HUES6 (cell line): Measurements from ENCODE around the gene C2CD2.

Source experiments
- H3K27ac ChIP-seq: 2 replicates; pipeline ENCODE4 v1.7.0; 2013; ENCODE audit warnings: low read depth, mild to moderate bottlenecking, low read length, inconsistent platforms
- H3K27me3 ChIP-seq: 2 replicates; pipeline ENCODE4 v1.6.1; 2013; ENCODE audit warnings: low read length; ENCODE audit not compliant: control insufficient read depth, insufficient read depth
- H3K36me3 ChIP-seq: 2 replicates; pipeline ENCODE4 v1.6.1; 2013; ENCODE audit warnings: low read length; ENCODE audit not compliant: control insufficient read depth, insufficient read depth
- H3K4me1 ChIP-seq: 2 replicates; pipeline ENCODE4 v1.6.1; 2013; ENCODE audit warnings: low read length; ENCODE audit not compliant: control insufficient read depth, insufficient read depth
- H3K4me3 ChIP-seq: 2 replicates; pipeline ENCODE4 v1.5.1; 2013; ENCODE audit warnings: low read depth, low read length
- H3K9ac ChIP-seq: one replicate; pipeline ENCODE4 v1.6.1; 2013; ENCODE audit warnings: mild to moderate bottlenecking, low read length
- H3K9me3 ChIP-seq: 2 replicates; pipeline ENCODE4 v1.6.1; 2013; ENCODE audit warnings: low read depth, low read length; ENCODE audit not compliant: control insufficient read depth, insufficient read depth

Gene C2CD2

GRCh38 chr21:41989698-41990097 lies 35.9 kb upstream of the C2CD2 start:
- Histone ChIP-seq H3K4me3 (no peak overlapping the region), H3K27me3 (no peaks in the 10 kb centered on the region), H3K27ac (no peak overlapping the region), H3K4me1 (no peaks in the 10 kb centered on the region), H3K36me3 (peaks cover 40% of the 10 kb centered on the region), H3K9ac (no peak overlapping the region), H3K9me3 (0 out of 2 replicates have a peak, but pooled peaks cover 3% of the 10 kb centered on the region)

- H3K27me3 ChIP-seq = no peaks in the 10 kb centered on the region
- H3K4me3 ChIP-seq = no peak overlapping the region
- H3K4me1 ChIP-seq = no peaks in the 10 kb centered on the region
- H3K9ac ChIP-seq = no peak overlapping the region
- H3K27ac ChIP-seq = no peak overlapping the region
- H3K9me3 ChIP-seq = no peaks in the 10 kb centered on the region
- peaks cover 17% of the 10 kb centered on the region for H3K36me3 ChIP-seq
These were observed 33.5 kb upstream of the C2CD2 start for GRCh38 chr21:41987310-41987709.

DNA sequence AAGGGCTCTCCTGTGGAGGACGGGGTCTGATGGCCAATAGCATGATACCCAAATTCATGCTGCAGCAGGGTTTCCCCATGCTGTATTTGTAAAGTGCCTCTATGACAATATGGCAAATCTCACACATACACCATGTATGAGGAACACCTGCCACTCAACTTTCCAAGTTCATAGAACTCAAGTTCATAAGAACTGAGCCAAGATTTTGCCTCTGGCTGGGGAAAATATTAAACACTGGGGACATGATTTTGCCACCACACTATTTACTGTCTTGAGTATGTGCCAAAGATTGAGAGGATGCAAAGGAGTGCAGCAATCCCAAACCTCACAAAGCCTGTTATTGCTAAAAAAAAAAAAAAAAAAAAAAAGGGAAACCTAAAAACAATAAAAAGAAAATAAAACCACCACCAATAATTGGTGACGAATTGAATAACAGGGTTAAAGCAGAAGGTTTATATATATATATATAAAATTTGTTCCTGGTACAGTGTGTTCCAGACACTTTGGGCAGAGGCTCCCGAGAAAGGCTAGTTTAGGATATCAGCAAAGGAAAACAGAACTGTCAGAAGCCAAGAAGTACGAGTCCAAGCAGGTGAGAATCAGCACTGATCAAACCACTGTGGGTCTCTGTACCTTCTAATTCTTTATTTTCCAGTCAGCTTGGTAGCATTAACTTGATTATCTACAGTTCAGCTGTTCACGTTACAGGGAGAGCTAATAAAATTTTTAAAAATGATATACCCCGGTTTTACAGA lies 32.0 kb upstream of the C2CD2 start:
- H3K36me3 ChIP-seq = peaks cover 2% of the 10 kb centered on the region
- no peak overlapping the region for H3K9ac ChIP-seq
- no peak overlapping the region for H3K27ac ChIP-seq
- H3K4me3 ChIP-seq = no peak overlapping the region
- H3K4me1 ChIP-seq = no peaks in the 10 kb centered on the region
- H3K27me3 ChIP-seq = no peaks in the 10 kb centered on the region
- no peaks in the 10 kb centered on the region for H3K9me3 ChIP-seq

DNA sequence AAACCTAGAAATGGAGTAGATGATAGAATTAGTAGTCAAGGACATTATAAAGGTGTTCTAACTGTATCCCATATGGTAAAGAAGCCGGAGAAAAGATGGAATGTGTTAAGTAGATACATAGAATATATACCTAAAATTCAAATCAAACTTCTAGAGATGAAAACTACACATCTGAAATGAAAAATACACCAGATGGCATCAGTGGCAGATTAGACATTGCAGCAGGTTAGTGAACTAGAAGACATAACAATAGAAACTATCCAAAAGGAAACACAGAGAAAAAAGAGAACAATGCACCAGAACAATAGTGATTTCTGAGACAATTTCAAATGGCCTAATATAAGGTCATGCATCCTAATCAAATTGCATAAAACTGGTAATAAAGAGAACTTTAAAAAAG lies 29.4 kb upstream of the C2CD2 start:
- Histone ChIP-seq H3K27me3 (no peaks in the 10 kb centered on the region), H3K36me3 (no peaks in the 10 kb centered on the region), H3K9me3 (peaks cover 14% of the 10 kb centered on the region), H3K4me3 (no peak overlapping the region), H3K4me1 (no peaks in the 10 kb centered on the region), H3K9ac (no peak overlapping the region), H3K27ac (no peak overlapping the region)

DNA sequence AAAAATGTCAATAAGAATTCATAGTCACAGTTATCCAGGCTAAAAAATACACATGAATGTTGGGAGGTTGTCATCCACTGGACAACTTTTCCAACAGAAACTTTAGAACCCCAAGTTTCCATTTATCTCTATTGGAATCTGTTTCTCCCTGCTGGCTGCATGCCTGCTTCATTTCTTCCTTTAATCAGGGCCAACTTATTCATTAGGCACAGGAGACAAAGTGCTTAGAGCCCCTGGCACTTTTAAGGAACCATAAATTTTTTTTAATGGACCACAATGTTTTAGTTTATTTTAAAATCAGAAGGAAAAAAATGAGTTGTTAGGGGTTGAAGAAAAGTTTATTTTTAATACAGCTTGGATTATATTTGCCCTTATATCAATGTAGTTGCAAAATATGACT lies 26.7 kb upstream of the C2CD2 start:
- Histone ChIP-seq H3K4me3 (no peak overlapping the region), H3K27me3 (no peaks in the 10 kb centered on the region), H3K36me3 (no peaks in the 10 kb centered on the region), H3K4me1 (no peaks in the 10 kb centered on the region), H3K9ac (no peak overlapping the region), H3K9me3 (peaks cover 14% of the 10 kb centered on the region), H3K27ac (no peak overlapping the region)

- no peak overlapping the region for H3K27ac ChIP-seq
- no peaks in the 10 kb centered on the region for H3K27me3 ChIP-seq
- H3K9ac ChIP-seq = no peak overlapping the region
- no peak overlapping the region for H3K4me3 ChIP-seq
- no peaks in the 10 kb centered on the region for H3K4me1 ChIP-seq
- no peaks in the 10 kb centered on the region for H3K36me3 ChIP-seq
- peaks cover 14% of the 10 kb centered on the region for H3K9me3 ChIP-seq
These were observed 26.0 kb upstream of the C2CD2 start for GRCh38 chr21:41979751-41980369.

DNA sequence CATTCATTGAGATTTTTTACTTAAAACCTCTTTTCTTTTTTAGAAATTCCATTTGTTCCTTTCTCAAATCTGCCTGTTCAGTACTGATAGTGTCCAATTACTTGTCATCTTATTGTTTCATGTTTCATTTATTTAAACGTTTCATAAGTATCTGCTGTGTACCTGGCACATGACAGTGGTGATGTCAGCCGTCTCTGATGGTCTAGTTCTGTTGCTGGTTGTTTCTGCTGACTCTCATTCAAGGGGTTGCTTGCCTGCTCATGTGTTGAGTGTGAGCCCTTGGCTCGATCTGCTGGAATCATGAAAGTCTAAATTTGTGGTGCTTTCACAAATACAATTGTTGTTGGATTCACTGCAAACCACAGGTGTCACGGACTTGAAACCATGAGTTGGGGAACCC lies 25.5 kb upstream of the C2CD2 start:
- peaks cover 14% of the 10 kb centered on the region for H3K9me3 ChIP-seq
- no peaks in the 10 kb centered on the region for H3K36me3 ChIP-seq
- H3K4me3 ChIP-seq = no peak overlapping the region
- no peaks in the 10 kb centered on the region for H3K27me3 ChIP-seq
- no peak overlapping the region for H3K9ac ChIP-seq
- H3K4me1 ChIP-seq = peaks cover 1% of the 10 kb centered on the region; the same call in 1 of the 2 replicates
- H3K27ac ChIP-seq = no peak overlapping the region

DNA sequence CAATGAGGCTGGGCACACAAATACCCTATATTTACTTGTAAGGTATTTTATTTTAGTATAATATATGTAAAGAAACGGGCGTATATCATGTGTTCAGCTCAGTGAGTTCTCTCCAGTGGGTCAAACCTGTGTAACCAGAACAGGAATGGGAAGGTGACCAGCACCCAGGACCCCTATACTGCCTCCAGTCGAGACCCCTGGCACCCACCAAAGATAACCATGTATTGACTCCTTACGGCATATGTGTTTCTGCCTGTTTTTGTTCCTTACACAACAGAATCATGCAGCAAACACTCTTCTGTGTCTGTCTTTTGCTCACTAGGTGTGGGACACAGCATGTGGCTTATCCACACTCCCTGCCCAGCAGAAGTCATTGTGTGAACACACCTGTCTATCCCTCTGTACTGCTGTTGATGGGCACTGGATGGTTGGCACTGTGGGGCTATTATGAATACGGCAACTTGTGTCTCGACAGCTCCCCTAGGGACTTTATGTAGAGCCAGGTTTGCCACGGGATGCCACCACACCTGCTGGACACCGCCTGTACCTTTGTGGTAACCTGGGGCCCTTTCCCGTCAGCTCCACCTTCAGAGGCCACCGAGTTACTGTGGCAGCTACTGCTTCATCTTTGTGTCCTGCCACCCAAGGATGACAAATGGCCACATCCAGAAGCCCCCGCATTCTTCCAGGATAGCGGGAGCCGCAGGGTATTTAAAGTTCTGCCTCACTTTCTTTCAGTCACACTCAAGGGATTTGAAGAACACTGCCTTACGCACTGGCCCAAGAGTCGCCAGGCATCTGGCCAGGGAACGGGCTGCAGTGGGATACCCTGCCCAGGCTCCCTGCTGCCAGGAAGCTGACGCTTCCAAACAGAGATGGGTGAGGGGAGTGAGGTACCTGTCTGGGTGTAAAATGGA lies 23.5 kb upstream of the C2CD2 start:
- H3K27ac ChIP-seq = no peak overlapping the region
- H3K9me3 ChIP-seq = peaks cover 14% of the 10 kb centered on the region
- H3K4me1 ChIP-seq = peaks cover 6% of the 10 kb centered on the region; the same call in 1 of the 2 replicates
- no peak overlapping the region for H3K4me3 ChIP-seq
- no peaks in the 10 kb centered on the region for H3K27me3 ChIP-seq
- no peaks in the 10 kb centered on the region for H3K36me3 ChIP-seq
- no peak overlapping the region for H3K9ac ChIP-seq

DNA sequence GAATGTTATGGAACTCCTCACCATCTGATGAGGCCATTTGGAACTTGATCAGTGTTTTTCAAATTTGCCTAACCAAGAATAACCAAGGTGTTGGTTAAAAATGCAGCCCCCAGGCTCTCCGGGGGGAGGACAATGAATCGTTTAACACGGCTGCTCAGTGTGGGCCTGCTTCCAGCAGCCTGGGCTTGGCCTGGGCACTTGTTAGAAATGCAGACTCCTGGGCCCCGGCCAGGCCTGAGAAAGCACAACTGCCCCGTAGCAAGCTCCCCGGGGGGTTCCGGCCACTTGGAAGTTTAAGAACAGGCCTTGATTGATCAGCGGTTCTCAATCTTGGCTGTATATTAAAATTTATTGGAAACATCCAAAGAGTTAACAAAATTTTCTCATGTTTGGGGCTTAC lies 22.8 kb upstream of the C2CD2 start:
- H3K9me3 ChIP-seq = peaks cover 14% of the 10 kb centered on the region
- H3K4me1 ChIP-seq = peaks cover 6% of the 10 kb centered on the region; the same call in 1 of the 2 replicates
- no peak overlapping the region for H3K9ac ChIP-seq
- no peaks in the 10 kb centered on the region for H3K36me3 ChIP-seq
- H3K27me3 ChIP-seq = no peaks in the 10 kb centered on the region
- no peak overlapping the region for H3K4me3 ChIP-seq
- no peak overlapping the region for H3K27ac ChIP-seq

DNA sequence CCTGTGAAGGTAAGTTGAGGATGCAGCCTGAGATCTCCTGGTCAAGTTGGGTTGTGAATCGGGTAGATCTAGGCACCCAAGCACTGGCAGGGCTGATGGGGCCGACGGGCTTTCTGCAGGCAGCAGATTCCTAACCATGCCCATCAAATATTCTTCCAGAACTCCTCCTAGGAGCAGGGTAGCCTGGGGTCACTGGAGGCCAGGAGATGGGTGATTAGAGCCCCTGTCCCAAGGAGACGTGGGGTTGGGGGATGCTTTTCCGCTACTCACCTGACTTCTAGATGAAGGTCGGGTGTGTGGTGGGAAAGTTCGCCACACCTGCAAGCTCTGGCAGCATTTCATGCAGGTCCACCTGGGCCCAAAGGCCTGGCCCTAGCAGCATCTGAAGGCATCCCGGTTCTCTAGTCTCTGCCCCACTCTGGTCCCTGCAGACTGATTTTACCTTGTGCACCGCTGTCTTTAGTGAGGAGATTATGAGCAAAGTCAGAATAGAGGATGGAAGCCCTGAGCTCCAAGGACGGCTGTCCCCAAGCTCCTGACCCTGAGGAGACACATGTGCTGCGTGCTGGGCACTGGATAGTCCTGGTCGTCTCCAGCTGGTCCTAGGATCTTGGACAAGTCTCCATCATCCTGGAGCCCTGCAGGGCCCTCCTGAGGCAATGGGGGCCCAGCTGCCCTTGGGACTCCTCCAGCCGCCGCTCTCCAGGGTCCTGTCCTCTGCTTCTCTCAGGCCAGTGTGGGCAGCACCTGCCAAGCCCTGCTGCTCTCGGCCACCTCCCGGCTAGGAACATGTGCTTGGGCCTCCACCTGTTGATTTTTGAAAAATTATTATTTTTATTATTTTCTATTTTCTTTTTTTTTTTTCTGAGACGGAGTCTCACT lies 21.8 kb upstream of the C2CD2 start:
- no peaks in the 10 kb centered on the region for H3K36me3 ChIP-seq
- H3K4me1 ChIP-seq = peaks cover 6% of the 10 kb centered on the region; the same call in 1 of the 2 replicates
- H3K27ac ChIP-seq = no peak overlapping the region
- H3K4me3 ChIP-seq = no peak overlapping the region
- H3K27me3 ChIP-seq = no peaks in the 10 kb centered on the region
- H3K9ac ChIP-seq = no peak overlapping the region
- H3K9me3 ChIP-seq = peaks cover 14% of the 10 kb centered on the region
